HFFc6 (cell line): Measurements from ENCODE around the gene NFASC. TPM values are rescaled to one million over a fixed set of nuclear protein-coding genes. Genes with fewer than 3 reads are reported as not detected.

Experiments
- DNase-seq: peaks from one replicate; pipeline ENCODE4 v3.0.0-alpha.2; 2018
- H3K27ac Mint-ChIP-seq: 2 replicates; pipeline ENCODE4 v1.8.0; 2020; ENCODE audit warnings: mild to moderate bottlenecking, mixed read lengths
- H3K27me3 Mint-ChIP-seq: 2 replicates; pipeline ENCODE4 v1.8.0; 2021; ENCODE audit warnings: mild to moderate bottlenecking, moderate library complexity, mixed read lengths; ENCODE audit not compliant: insufficient read depth
- H3K36me3 Mint-ChIP-seq: 2 replicates; pipeline ENCODE4 v1.8.0; 2021; ENCODE audit warnings: low read depth, mixed read lengths
- H3K4me1 Mint-ChIP-seq: 2 replicates; pipeline ENCODE4 v1.8.0; 2020; ENCODE audit warnings: low read depth, mixed read lengths
- H3K4me3 Mint-ChIP-seq: 2 replicates; pipeline ENCODE4 v1.8.0; 2020; ENCODE audit warnings: mild to moderate bottlenecking, moderate library complexity, mixed read lengths
- H3K9me3 Mint-ChIP-seq: 2 replicates; pipeline ENCODE4 v1.8.0; 2020; ENCODE audit warnings: mild to moderate bottlenecking, mixed read lengths
- CTCF ChIP-seq: fragments of 200-600 bp; sonication (generic); IDR thresholded peaks from 2 replicates; pipeline ENCODE4 v1.5.0; 2021; ENCODE audit warnings: antibody characterized with exemption, mild to moderate bottlenecking
- total RNA-seq, 6 experiments: library from RNA; stranded (reverse); fragmentation: NEBNext Ultra II Directional; extraction: Animal tissue kit (Norgen Biotek cat#: 25700); gene quantifications; 2 replicates in 1 of 6; 3 replicates in 5 of 6; pipeline ENCODE4 v1.2.3, GENCODE V29; 2021

The NFASC gene
- total RNA-seq, 6 experiments from 2014 or later = 4.7 to 11.7 (median 9.9) TPM

GRCh38 chr1:204947338-204947737 is 76.7 kb downstream of the NFASC start:
- H3K4me3 Mint-ChIP-seq = no peak overlapping the region
- peaks cover 38% of the 10 kb centered on the region for H3K27me3 Mint-ChIP-seq
- H3K36me3 Mint-ChIP-seq = no peaks in the 10 kb centered on the region
- DNase-seq = no peak
- no peak for TF ChIP-seq CTCF
- H3K9me3 Mint-ChIP-seq = no peaks in the 10 kb centered on the region
- H3K4me1 Mint-ChIP-seq = no peaks in the 10 kb centered on the region
- H3K27ac Mint-ChIP-seq = no peak overlapping the region

- no peak overlapping the region for H3K4me3 Mint-ChIP-seq
- no peak for TF ChIP-seq CTCF
- peaks cover 41% of the 10 kb centered on the region for H3K27me3 Mint-ChIP-seq
- no peaks in the 10 kb centered on the region for H3K36me3 Mint-ChIP-seq
- H3K9me3 Mint-ChIP-seq = no peaks in the 10 kb centered on the region
- no peak for DNase-seq
- no peaks in the 10 kb centered on the region for H3K4me1 Mint-ChIP-seq
- no peak overlapping the region for H3K27ac Mint-ChIP-seq
Measured at GRCh38 chr1:204947747-204948146, 77.1 kb downstream of the NFASC start.

- no peaks in the 10 kb centered on the region for H3K36me3 Mint-ChIP-seq
- H3K27me3 Mint-ChIP-seq = peaks cover 45% of the 10 kb centered on the region
- no peak for TF ChIP-seq CTCF
- no peak for DNase-seq
- no peak overlapping the region for H3K4me3 Mint-ChIP-seq
- no peaks in the 10 kb centered on the region for H3K4me1 Mint-ChIP-seq
- H3K9me3 Mint-ChIP-seq = no peaks in the 10 kb centered on the region
- no peak overlapping the region for H3K27ac Mint-ChIP-seq
Measured at GRCh38 chr1:204950353-204951001, 79.8 kb downstream of the NFASC start.

GRCh38 chr1:204958317-204959307 is 88.0 kb downstream of the NFASC start:
- no peaks in the 10 kb centered on the region for H3K4me1 Mint-ChIP-seq
- peaks cover 40% of the 10 kb centered on the region for H3K27me3 Mint-ChIP-seq
- no peaks in the 10 kb centered on the region for H3K36me3 Mint-ChIP-seq
- H3K9me3 Mint-ChIP-seq = no peaks in the 10 kb centered on the region
- no peak for TF ChIP-seq CTCF
- H3K4me3 Mint-ChIP-seq = no peak overlapping the region
- no peak for DNase-seq
- no peak overlapping the region for H3K27ac Mint-ChIP-seq

- no peak overlapping the region for H3K27ac Mint-ChIP-seq
- no peaks in the 10 kb centered on the region for H3K4me1 Mint-ChIP-seq
- H3K36me3 Mint-ChIP-seq = no peaks in the 10 kb centered on the region
- DNase-seq = no peak
- H3K9me3 Mint-ChIP-seq = no peaks in the 10 kb centered on the region
- TF ChIP-seq CTCF = no peak
- H3K27me3 Mint-ChIP-seq = peaks cover 34% of the 10 kb centered on the region
- H3K4me3 Mint-ChIP-seq = no peak overlapping the region
Measured at GRCh38 chr1:204959374-204959773, 88.7 kb downstream of the NFASC start.
